IPS-NIHi7 (cell line): ENCODE results near the gene ADGB.
"Not testable (repeated sequence)": the region's sequence is repeated elsewhere in the genome, so short reads cannot be mapped to it uniquely, and the experiment has no call there.

Experiments used
- DNase-seq: peaks from one replicate; pipeline ENCODE4 v3.0.0; 2012; ENCODE audit warnings: mixed read lengths; ENCODE audit errors: extremely low spot score

Gene ADGB

DNA sequence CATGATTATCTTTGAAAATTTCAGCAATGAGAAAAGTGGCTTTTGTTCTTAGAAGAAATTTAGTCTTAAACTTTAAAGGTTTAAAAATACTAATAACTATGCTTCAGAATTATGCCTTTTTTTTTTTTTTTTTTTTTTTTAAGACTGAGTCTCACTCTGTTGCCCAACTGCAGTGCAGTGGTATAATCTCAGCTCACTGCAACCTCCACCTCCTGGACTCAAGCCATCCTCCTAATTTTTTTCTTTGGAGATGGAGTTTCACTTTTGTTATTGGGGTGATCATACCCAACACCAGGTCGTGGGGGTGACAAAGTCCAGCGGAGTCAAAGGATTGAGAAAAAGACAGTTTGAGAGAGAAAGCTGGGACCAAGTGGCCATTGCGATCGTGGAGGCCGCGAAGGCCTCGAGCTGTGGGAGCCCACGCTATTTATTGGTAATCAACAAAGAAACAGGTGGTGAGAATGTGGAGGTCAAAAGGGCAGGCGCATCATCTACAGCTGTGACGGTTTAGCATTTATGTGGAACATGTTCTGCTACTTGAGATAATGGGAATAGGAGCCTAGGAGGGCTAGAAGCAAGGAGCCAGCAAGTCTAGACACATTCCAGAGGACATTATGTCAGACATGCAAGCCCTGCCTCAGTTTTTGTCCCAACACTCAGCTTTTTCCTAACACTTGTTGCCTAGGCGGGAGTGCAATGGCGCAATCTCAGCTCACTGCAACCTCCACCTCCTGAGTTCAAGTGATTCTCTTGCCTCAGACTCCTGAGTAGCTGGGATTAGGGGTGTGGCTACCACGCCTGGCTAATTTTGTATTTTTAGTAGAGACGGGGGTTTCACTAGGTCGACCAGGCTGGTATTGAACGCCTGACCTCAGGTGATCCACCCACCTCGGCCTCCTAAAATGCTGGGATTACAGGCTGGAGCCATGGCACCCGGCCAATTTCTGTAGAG, 217.0 kb downstream of the ADGB start:
- not testable (repeated sequence) for DNase-seq

GRCh38 chr6:146819596-146820320, 221.0 kb downstream of the ADGB start:
- no peak for DNase-seq

- no peak for DNase-seq
Measured at GRCh38 chr6:146827216-146827928, 228.6 kb downstream of the ADGB start.

DNA sequence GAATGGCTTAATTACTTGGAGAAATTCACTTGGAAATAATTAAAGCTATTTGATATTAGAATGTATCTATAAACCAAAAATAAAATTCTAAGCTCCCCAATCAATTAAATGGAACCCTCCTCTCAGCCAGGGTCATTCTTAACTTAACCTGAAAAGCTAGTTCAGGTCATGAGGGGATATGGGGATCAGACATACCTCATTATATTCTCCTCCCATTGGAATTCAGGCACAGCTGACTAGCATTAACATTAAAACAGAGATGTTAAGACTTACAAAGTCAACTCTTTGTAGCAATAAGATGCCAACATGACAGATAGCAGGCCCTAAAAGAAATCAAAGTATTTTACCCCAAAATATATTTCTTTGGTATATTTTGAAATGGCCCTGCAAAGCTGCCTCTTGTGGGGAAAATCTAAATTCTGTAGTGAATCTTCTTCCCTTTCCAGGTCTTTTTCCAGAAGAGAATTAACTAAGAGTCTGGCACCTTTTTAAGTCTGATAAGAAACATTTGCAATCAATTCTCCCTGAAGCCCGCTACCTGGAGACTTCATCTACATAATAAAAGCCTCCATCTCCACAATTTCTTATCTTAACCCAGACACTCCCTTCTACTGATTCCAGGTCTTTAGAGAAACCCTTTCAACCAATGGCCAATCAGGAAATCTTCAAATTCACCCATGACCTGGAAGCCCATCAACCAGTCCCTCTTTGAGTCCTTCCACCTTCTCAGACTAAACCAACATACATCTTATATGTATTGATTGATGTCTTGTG, 231.2 kb downstream of the ADGB start:
- DNase-seq: no peak

DNA sequence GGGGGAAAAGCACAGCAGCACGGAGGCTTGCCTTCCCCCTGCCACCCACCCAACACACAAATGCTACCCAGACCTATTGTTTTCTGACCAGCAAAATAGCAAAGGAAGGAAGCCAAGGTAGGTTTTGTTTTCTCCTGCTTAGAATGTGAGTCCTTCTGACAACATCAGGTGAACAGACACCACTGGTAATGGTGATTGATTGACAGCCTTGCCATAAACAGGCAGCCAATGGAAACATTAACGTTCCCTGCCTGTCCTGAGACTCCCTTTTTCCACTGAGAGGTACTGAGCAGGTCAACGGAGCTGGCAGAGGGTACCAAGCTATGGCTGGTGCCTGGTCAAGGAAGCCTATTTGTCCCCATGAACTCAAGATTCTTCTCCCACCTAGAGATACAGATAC, 234.4 kb downstream of the ADGB start:
- no peak for DNase-seq

GRCh38 chr6:146840216-146840615, 241.4 kb downstream of the ADGB start:
- DNase-seq: no peak

GRCh38 chr6:146840641-146841040, 241.9 kb downstream of the ADGB start:
- DNase-seq: no peak

DNA sequence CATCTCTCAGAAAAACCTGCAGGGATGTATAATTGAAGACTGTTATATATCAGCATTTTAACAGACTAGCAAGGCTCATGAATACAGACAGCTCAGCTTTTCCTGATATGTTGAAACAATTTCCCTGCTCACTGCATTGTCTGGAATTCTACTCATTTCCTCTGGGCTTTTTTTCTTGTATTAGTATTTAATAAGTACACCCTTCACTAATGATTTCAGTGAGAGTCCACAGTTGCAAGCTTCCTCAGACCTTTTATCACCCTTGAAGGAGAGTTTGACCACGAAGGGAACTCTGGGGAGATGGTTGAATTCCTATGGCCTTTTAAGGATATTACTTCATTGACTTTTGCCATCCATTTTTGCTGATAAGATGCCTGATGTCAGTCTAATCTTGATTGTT, 248.7 kb downstream of the ADGB start:
- no peak for DNase-seq

GRCh38 chr6:146850238-146850896, 251.6 kb downstream of the ADGB start:
- peak; percentile 18 for DNase-seq

- no peak for DNase-seq
Measured at GRCh38 chr6:146850981-146851380, 252.2 kb downstream of the ADGB start.

GRCh38 chr6:146851837-146852236, 253.1 kb downstream of the ADGB start:
- DNase-seq: no peak

DNA sequence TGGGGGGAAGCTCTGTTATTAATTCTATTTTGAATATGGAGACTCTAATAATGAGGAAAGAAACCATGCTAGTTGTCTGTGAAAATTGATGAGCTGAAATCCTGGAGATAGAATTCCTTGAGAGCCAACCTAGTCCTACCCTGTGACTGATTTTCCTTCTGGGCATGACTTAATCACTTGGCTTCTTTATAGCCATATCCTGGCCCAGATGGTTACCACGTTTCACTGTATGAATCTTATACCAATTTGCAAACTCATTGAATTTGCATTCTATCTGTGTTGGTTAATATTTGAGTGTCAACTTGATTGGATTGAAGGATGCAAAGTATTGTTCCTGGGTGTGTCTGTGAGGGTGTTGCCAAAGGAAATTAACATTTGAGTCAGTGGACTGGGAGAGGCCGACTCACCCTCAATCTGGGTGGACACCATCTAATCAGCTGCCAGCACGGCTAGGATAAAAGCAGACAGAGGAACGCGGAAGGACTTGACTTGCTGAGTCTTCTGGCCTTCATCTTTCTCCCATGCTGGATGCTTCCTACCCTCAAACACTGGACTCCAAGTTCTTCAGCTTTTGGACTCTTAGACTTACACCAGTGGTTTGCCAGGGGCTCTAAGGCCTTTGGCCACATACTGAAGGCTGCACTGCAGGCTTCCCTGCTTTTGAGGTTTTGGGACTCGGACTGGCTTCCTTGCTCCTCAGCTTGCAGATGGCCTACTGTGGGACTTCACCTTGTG, 255.9 kb downstream of the ADGB start:
- DNase-seq: not testable (repeated sequence)

DNA sequence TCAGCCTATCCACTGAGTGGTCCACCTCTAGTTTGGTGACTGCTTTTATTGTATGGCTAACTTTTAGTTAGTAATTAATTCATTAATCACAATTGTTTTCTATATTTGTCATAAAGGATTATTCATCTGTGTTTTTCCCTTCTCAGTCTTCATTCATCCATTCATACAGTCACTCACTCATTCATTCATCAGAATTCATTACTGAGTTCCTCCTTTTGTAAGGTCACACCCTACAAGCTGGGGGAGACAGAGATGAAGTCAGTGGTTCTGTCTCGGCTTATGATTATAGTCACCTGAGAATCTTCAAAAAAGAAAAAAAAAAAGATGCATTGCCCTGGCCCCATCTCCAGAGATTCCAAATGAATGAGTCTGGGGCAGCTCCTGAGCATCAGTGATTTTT, 257.1 kb downstream of the ADGB start:
- no peak for DNase-seq

GRCh38 chr6:146856296-146856695, 257.5 kb downstream of the ADGB start:
- no peak for DNase-seq

DNA sequence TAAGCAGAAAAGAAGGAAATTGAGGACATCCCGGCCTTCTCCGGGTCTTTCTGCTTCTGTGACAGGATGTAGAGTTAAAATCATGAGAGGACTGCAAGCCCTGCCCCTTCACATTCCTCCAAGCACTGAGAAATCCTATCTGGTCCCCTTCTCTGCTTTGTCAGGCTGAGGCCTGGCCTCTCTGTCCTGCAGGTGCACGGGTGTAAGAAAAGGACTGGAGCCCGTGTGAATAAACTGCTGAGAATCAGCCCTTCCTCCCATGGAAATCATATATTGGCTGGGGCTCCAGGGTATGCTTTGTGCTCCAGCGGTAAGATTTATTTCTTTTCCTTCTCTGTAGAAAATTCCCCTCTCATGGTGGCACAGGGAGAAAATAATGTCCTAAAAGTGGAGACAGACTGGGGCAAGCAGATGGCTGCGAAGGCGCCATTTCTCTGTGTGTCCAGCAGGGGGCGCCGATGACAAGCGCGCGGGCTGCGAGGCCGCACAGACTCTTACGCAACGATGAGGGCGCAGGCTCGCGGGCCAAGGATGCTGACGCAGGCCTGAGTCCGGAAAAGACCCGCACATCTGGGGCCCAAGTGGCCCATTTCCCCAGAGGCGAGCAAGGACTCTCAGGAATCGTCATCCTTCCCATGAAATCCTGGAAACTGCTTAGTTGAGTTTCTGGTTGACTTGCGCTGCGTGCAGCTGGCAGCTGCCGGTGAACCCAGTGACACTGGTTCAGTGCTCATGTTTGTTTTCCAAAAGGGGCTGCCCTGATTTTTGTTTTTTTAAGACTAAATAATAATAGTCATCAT, 258.6 kb downstream of the ADGB start:
- peak; percentile 87 for DNase-seq

- DNase-seq: peak; percentile 55
Measured at GRCh38 chr6:146857980-146858347, 259.2 kb downstream of the ADGB start.

GRCh38 chr6:146859206-146859605, 260.4 kb downstream of the ADGB start:
- no peak for DNase-seq

GRCh38 chr6:146859795-146860495, 261.2 kb downstream of the ADGB start:
- DNase-seq: no peak

DNA sequence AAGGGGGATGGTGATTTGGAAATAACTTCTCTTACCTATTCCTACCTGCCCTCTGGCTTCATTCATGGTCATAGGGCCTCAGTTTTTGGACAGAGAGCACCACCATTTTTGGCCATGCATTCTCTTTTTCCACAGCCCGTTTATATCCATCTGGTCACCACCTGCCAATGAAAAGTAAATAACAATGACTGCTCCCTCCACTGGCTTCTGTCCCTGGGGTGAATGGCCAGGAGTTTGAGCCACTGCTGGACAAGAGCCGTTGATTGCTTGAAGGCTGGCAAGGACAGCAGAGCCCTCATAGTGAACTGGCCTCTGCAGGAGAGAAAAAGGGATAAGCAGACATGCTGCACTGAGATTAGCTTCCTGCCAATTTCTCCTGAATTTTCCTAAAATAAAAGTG, 261.8 kb downstream of the ADGB start:
- no peak for DNase-seq
